AG04450 (cell line): ENCODE measurements around the gene UTF1. TPM values are rescaled to one million over a fixed set of nuclear protein-coding genes. Genes with fewer than 3 reads are reported as not detected.

Experiments used
- CTCF ChIA-PET: fragments of 300-600, 350-600 bp; formaldehyde crosslinking; extraction: SDS; loops from one replicate; lab custom pipeline; 2022; ENCODE audit warnings: antibody characterized with exemption, inconsistent platforms; lab: Charles Lee
- POLR2A ChIA-PET: fragments of 350-600 bp; formaldehyde crosslinking; extraction: SDS; loops from one replicate; lab custom pipeline; 2021; ENCODE audit warnings: antibody characterized with exemption, inconsistent platforms; lab: Yijun Ruan, JAX
- DNase-seq: peaks from one replicate; pipeline ENCODE4 v3.0.0-alpha.2; 2011; ENCODE audit warnings: low read depth, low spot score
- H3K27ac ChIP-seq: one replicate; pipeline ENCODE4 v1.5.1; 2012; ENCODE audit warnings: low read depth, low read length, control low read depth
- H3K27me3 ChIP-seq: one replicate; pipeline ENCODE4 v1.6.0; 2012; ENCODE audit warnings: low read length; ENCODE audit not compliant: control insufficient read depth, insufficient read depth
- H3K4me3 ChIP-seq: 2 replicates; pipeline ENCODE4 v1.5.1; 2011; ENCODE audit warnings: mild to moderate bottlenecking, low read depth, low read length, control low read depth
- H3K9me3 ChIP-seq: 2 replicates; pipeline ENCODE4 v1.5.1; 2012; ENCODE audit warnings: low read length; ENCODE audit not compliant: control insufficient read depth, insufficient read depth
- polyA plus RNA-seq: library from polyadenylated mRNA; depleted of rRNA; stranded (reverse); fragments of >200 nt; gene quantifications from 2 replicates; pipeline ENCODE4 v1.2.3, GENCODE V29; 2011
- TF ChIP-seq, protein P1 (sequence below): IDR thresholded peaks from 2 replicates; pipeline ENCODE4 v1.5.1; 2011; ENCODE audit warnings: low read depth, low read length, control low read depth, inconsistent platforms

The UTF1 gene
- polyA plus RNA-seq, 1 experiment = not detected

DNA sequence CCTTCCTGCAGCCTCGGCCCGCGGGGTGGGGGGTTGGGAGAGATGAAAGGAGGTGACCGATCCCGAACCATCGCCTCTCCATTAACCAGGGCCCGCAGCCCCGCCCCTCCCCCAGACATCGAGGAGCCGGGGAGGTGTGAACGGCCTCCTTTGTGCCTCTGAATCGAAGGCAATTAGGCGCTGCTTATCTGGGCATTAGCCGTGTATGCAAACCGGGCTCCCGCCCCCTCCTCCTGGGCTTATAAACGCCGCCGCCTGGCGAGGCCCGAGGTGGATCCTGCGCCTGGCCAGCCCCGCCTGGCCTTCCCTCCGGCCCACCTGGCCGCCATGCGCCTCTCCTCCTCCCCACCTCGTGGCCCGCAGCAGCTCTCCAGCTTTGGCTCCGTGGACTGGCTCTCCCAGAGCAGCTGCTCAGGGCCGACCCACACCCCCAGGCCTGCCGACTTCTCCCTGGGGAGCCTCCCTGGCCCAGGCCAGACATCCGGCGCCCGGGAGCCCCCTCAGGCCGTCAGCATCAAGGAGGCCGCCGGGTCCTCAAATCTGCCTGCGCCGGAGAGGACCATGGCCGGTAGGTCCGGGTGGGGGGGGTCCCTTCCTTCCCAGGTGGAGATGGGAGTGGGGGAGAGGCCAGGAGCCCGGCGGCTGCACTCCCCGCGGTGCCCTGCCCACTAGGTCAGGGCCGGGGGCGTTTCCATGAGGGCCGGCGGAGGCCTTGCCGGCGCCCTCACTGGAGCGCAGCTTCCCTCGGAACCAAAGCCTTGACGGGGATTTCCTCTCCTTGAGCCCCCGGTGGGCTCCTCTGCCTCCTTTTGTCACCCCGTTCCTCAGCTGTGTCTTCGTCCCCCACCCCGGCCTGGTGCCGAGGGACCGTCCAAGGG, 7.8 kb downstream of the UTF1 start, which contains the start of gene VENTX:
Gene VENTX (plus strand): TSS at position 268 of the 878 bp plus-strand sequence. CDS start 60 bp downstream, at position 328.
- peaks cover 3% of the 10 kb centered on the region; the same call in 1 of the 2 replicates for H3K9me3 ChIP-seq
- TF ChIP-seq, protein P1, sequence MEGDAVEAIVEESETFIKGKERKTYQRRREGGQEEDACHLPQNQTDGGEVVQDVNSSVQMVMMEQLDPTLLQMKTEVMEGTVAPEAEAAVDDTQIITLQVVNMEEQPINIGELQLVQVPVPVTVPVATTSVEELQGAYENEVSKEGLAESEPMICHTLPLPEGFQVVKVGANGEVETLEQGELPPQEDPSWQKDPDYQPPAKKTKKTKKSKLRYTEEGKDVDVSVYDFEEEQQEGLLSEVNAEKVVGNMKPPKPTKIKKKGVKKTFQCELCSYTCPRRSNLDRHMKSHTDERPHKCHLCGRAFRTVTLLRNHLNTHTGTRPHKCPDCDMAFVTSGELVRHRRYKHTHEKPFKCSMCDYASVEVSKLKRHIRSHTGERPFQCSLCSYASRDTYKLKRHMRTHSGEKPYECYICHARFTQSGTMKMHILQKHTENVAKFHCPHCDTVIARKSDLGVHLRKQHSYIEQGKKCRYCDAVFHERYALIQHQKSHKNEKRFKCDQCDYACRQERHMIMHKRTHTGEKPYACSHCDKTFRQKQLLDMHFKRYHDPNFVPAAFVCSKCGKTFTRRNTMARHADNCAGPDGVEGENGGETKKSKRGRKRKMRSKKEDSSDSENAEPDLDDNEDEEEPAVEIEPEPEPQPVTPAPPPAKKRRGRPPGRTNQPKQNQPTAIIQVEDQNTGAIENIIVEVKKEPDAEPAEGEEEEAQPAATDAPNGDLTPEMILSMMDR = no peak
- no peak for DNase-seq
- H3K27ac ChIP-seq = no peak within 1 kb of the TSS
- ChIA-PET POLR2A (no interaction called here), CTCF (no interaction called here)
- no peak within 1 kb of the TSS for H3K4me3 ChIP-seq
- peaks cover 67% of the 10 kb centered on the region for H3K27me3 ChIP-seq

DNA sequence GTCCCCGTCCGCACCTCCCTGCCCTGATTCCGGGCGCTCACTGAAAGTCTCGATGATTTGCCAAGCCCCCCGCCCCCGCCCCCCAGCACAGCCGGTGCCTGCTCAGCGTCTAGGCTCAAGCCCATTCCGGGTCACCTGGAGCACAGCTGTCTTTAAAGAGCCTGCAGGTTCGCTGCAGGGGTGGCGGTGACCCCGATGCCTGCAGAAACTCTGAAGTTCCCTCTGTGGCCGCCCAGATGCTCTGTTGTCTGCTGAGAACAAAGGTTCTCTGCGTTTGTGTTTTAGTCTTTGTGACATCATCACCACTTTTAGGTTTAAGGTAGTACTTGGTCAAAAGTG, 8.4 kb downstream of the UTF1 start:
- Histone ChIP-seq H3K9me3 (peaks cover 3% of the 10 kb centered on the region; the same call in 1 of the 2 replicates), H3K27me3 (peaks cover 61% of the 10 kb centered on the region), H3K4me3 (no peak overlapping the region), H3K27ac (no peak overlapping the region)
- CTCF ChIA-PET = no interaction called here
- POLR2A ChIA-PET = no interaction called here
- no peak for DNase-seq
- TF ChIP-seq, protein P1 = no peak

DNA sequence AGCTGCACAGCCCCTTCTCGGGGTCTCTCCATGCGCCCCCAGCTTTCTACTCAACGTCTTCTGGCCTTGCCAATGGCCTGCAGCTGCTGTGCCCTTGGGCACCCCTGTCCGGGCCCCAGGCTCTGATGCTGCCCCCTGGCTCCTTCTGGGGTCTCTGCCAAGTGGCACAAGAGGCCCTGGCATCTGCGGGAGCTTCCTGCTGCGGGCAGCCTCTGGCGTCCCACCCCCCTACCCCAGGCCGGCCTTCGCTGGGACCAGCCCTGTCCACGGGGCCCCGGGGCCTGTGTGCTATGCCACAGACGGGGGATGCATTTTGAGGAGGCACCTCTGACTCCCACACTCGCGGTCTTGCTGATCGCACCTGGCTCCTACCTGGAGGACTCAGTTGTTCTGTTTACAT, 10.0 kb downstream of the UTF1 start:
- peaks cover 3% of the 10 kb centered on the region; the same call in 1 of the 2 replicates for H3K9me3 ChIP-seq
- H3K27me3 ChIP-seq = peaks cover 55% of the 10 kb centered on the region
- no peak for DNase-seq
- TF ChIP-seq, protein P1 = no peak
- CTCF ChIA-PET = no interaction called here
- no peak overlapping the region for H3K27ac ChIP-seq
- POLR2A ChIA-PET = no interaction called here
- H3K4me3 ChIP-seq = no peak overlapping the region

DNA sequence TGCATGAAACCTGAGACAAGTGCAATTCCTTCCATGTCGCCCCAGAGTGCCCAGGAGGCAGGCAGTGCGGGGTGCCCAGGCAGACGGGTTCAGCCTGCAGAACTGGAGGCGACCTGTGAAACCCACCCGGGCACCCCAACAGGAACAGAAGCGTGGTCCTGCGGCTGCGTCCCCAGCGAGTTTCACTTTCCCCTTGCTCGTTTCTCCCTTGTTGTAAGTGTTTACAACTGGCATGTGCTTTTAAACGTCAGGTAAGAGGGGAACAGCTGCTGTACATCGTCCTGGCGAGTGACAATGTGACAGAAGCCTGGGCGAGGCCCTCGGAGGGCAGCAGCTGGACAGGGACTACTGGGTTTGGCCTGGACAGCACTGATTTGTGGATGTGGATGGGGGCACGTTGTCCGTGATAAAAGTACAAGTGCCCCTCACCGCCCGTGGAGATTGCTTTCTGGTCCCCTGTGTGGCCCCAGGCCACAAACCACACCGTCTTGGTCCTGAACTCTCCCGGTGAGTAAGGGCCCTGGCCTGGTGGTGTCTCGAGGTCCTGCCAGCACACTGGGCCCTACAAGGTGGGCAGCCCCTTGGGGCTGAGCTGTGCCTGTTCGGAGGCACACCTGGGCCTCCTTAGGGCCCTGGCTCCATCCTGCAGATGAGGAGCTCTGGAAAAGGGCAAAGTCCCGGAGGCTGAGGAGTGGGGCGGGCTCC, 11.6 kb downstream of the UTF1 start:
- Histone ChIP-seq H3K27ac (no peak overlapping the region), H3K27me3 (peaks cover 42% of the 10 kb centered on the region), H3K4me3 (no peak overlapping the region), H3K9me3 (no peaks in the 10 kb centered on the region; the same call in 1 of the 2 replicates)
- POLR2A ChIA-PET = no interaction called here
- TF ChIP-seq, protein P1 = no peak
- DNase-seq = no peak
- CTCF ChIA-PET = no interaction called here
